Vagina (tissue), 2 donors: ENCODE results near the gene ARMC6.

ENCODE experiments used
- POLR2AphosphoS5 ChIP-seq, 2 donors: sonication (generic); formaldehyde crosslinking; IDR thresholded peaks; one replicate each; pipeline ENCODE4 v1.9.0; 2017; ENCODE audit warnings: antibody characterized with exemption in 2 of 2, mild to moderate bottlenecking in 2 of 2, low read depth in 1 of 2; ENCODE audit not compliant: insufficient read depth in 1 of 2
- TF ChIP-seq, protein P1 (sequence below), 3 experiments: fragments of 450-650 bp in 2 of 3; fragments of 200-600 bp in 1 of 3; sonication (generic) in 1 of 3; IDR thresholded peaks; one replicate each; pipeline ENCODE4 v1.5.1; 2017 to 2019; ENCODE audit warnings: antibody characterized with exemption in 3 of 3, mild to moderate bottlenecking in 2 of 3, moderate library complexity in 2 of 3

DNA sequence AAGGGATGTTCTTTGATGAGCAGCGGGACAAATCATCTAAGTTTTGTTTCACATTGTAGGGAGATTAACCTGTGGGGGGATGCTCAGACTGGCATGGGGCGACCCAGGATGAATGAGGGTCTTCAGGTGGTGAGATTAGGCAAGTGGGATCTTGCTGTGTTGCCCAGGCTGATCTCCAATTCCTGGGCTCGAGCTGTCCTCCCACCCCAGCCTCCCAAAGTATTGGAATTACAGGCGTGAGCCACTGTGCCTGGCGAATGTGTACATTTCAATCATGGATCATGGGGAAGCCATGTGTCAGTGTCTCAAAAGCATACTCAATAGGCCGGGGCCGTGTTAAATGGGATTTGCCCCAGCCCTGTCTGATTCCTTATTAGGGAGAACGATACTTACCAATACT lies 38.5 kb downstream of the ARMC6 start:
- TF ChIP-seq, protein P1, sequence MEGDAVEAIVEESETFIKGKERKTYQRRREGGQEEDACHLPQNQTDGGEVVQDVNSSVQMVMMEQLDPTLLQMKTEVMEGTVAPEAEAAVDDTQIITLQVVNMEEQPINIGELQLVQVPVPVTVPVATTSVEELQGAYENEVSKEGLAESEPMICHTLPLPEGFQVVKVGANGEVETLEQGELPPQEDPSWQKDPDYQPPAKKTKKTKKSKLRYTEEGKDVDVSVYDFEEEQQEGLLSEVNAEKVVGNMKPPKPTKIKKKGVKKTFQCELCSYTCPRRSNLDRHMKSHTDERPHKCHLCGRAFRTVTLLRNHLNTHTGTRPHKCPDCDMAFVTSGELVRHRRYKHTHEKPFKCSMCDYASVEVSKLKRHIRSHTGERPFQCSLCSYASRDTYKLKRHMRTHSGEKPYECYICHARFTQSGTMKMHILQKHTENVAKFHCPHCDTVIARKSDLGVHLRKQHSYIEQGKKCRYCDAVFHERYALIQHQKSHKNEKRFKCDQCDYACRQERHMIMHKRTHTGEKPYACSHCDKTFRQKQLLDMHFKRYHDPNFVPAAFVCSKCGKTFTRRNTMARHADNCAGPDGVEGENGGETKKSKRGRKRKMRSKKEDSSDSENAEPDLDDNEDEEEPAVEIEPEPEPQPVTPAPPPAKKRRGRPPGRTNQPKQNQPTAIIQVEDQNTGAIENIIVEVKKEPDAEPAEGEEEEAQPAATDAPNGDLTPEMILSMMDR (IDR thresholded peaks at IDR 0.05): no peak
- no peak for TF ChIP-seq POLR2AphosphoS5 (IDR thresholded peaks at IDR 0.05; ENCODE audit: insufficient read depth in 1 of 2, low read depth in 1 of 2)
